ENCODE results near the gene TMEM250. TPM values are rescaled to one million over a fixed set of nuclear protein-coding genes. Genes with fewer than 3 reads are reported as not detected.
A peak's percentile ranks its signal among the peaks of the same experiment; 100 is the strongest.

TMEM250 gene
- total RNA-seq, 4 donors from 2014 or later, result 52.3 to 62.9 (median 55.1) TPM

GRCh38 chr9:136098844-136099243 is 19.8 kb downstream of the TMEM250 start:
- WGBS, 2 donors, result 56 to 67% methylated on average over 14 of the region's 14 CpGs
- H3K4me3 ChIP-seq (ENCODE audit: low read depth, poor library complexity, severe bottlenecking), result no peak overlapping the region
- DNase-seq (ENCODE audit: low spot score in 2 of 2), result no peak
- TF ChIP-seq CTCF (IDR thresholded peaks at IDR 0.05), result no peak
- no peak for TF ChIP-seq POLR2A (IDR thresholded peaks at IDR 0.05)
- intact Hi-C loops (cut with DNase I; ENCODE audit: low total_unique reads), result no loop called here

- H3K4me3 ChIP-seq (ENCODE audit: low read depth, poor library complexity, severe bottlenecking), result no peak overlapping the region
- 84 to 88% methylated on average over 11 of the region's 11 CpGs for WGBS, 2 donors
- no peak for TF ChIP-seq POLR2A (IDR thresholded peaks at IDR 0.05)
- no peak for TF ChIP-seq CTCF (IDR thresholded peaks at IDR 0.05)
- no peak for DNase-seq (ENCODE audit: low spot score in 2 of 2)
- intact Hi-C loops (cut with DNase I; ENCODE audit: low total_unique reads), result no loop called here
Observed at GRCh38 chr9:136098210-136098609, 20.5 kb downstream of the TMEM250 start.

- intact Hi-C loops (cut with DNase I; ENCODE audit: low total_unique reads), result no loop called here
- H3K4me3 ChIP-seq (ENCODE audit: low read depth, poor library complexity, severe bottlenecking), result no peak overlapping the region
- DNase-seq (ENCODE audit: low spot score in 2 of 2), result no peak
- WGBS, 2 donors, result 68 to 78% methylated on average over 5 of the region's 5 CpGs
- TF ChIP-seq POLR2A (IDR thresholded peaks at IDR 0.05) (no peak), CTCF (IDR thresholded peaks at IDR 0.05) (no peak)
Observed at GRCh38 chr9:136096505-136097001, 22.1 kb downstream of the TMEM250 start.

GRCh38 chr9:136095070-136096058 is 23.3 kb downstream of the TMEM250 start, which contains the start of gene NACC2:
TSS of gene NACC2 (minus strand) at chr9:136095289. CDS start at chr9:136050521, 44,768 bp downstream.
- DNase-seq (ENCODE audit: low spot score in 2 of 2), result peak in 1 of 2 donors; percentile 93
- intact Hi-C loops (cut with DNase I; ENCODE audit: low total_unique reads), result no loop called here
- peak within 1 kb of the TSS; percentile 43 for H3K4me3 ChIP-seq (ENCODE audit: low read depth, poor library complexity, severe bottlenecking)
- 0 to 2% methylated on average over 3 to 36 of the region's 143 CpGs for WGBS, 2 donors
- TF ChIP-seq CTCF (IDR thresholded peaks at IDR 0.05), result no peak
- TF ChIP-seq POLR2A (IDR thresholded peaks at IDR 0.05), result no peak

GRCh38 chr9:136093995-136094881 is 24.4 kb downstream of the TMEM250 start:
- peak overlapping the region; percentile 43 for H3K4me3 ChIP-seq (ENCODE audit: low read depth, poor library complexity, severe bottlenecking)
- intact Hi-C loops (cut with DNase I; ENCODE audit: low total_unique reads), result no loop called here
- DNase-seq (ENCODE audit: low spot score in 2 of 2), result peak in 1 of 2 donors; percentile 96
- TF ChIP-seq CTCF (IDR thresholded peaks at IDR 0.05) (no peak), POLR2A (IDR thresholded peaks at IDR 0.05) (no peak)
- 4% methylated on average over 23 to 41 of the region's 74 CpGs for WGBS, 2 donors
